Measurements from ENCODE around the gene ZKSCAN2.

The ZKSCAN2 gene

GRCh38 chr16:25257470-25257955, at the start of gene ZKSCAN2:
ZKSCAN2 (minus strand) TSS chr16:25257845; CDS start chr16:25257127, 718 bp downstream.
- peak; percentile 81 for DNase-seq (ENCODE audit: low spot score)

- DNase-seq (ENCODE audit: low spot score): no peak
Measured at GRCh38 chr16:25299792-25300590, 42.3 kb upstream of the ZKSCAN2 start.

- no peak for DNase-seq (ENCODE audit: low spot score)
Measured at GRCh38 chr16:25298165-25298872, 40.7 kb upstream of the ZKSCAN2 start.

- DNase-seq (ENCODE audit: low spot score): no peak
Measured at GRCh38 chr16:25297151-25297787, 39.6 kb upstream of the ZKSCAN2 start.

GRCh38 chr16:25291580-25291979, 33.9 kb upstream of the ZKSCAN2 start:
- DNase-seq (ENCODE audit: low spot score): no peak

- DNase-seq (ENCODE audit: low spot score): no peak
Measured at GRCh38 chr16:25289466-25289865, 31.8 kb upstream of the ZKSCAN2 start.

GRCh38 chr16:25279491-25279890, 21.8 kb upstream of the ZKSCAN2 start:
- DNase-seq (ENCODE audit: low spot score): no peak

GRCh38 chr16:25271421-25271820, 13.8 kb upstream of the ZKSCAN2 start:
- no peak for DNase-seq (ENCODE audit: low spot score)

- DNase-seq (ENCODE audit: low spot score): no peak
Measured at GRCh38 chr16:25270577-25270976, 12.9 kb upstream of the ZKSCAN2 start.

GRCh38 chr16:25269879-25270278, 12.2 kb upstream of the ZKSCAN2 start:
- DNase-seq (ENCODE audit: low spot score): no peak

GRCh38 chr16:25265968-25266367, 8.3 kb upstream of the ZKSCAN2 start:
- DNase-seq (ENCODE audit: low spot score): no peak

GRCh38 chr16:25264597-25264996, 7.0 kb upstream of the ZKSCAN2 start:
- DNase-seq (ENCODE audit: low spot score): no peak

- DNase-seq (ENCODE audit: low spot score): no peak
Measured at GRCh38 chr16:25260416-25260815, 2.8 kb upstream of the ZKSCAN2 start.

- DNase-seq (ENCODE audit: low spot score): no peak
Measured at GRCh38 chr16:25258861-25259179, 1.2 kb upstream of the ZKSCAN2 start.

- DNase-seq (ENCODE audit: low spot score): no peak
Measured at GRCh38 chr16:25257956-25258860, 563 bp upstream of the ZKSCAN2 start.

GRCh38 chr16:25256695-25257469, 763 bp downstream of the ZKSCAN2 start:
- peak; percentile 24 for DNase-seq (ENCODE audit: low spot score)

- no peak for DNase-seq (ENCODE audit: low spot score)
Measured at GRCh38 chr16:25253322-25253721, 4.3 kb downstream of the ZKSCAN2 start.

- DNase-seq (ENCODE audit: low spot score): no peak
Measured at GRCh38 chr16:25250467-25250866, 7.2 kb downstream of the ZKSCAN2 start.

GRCh38 chr16:25235991-25236390, 21.7 kb downstream of the ZKSCAN2 start:
- DNase-seq (ENCODE audit: low spot score): no peak

- DNase-seq (ENCODE audit: low spot score): no peak
Measured at GRCh38 chr16:25228372-25228771, 29.3 kb downstream of the ZKSCAN2 start.

GRCh38 chr16:25224731-25225319, 32.8 kb downstream of the ZKSCAN2 start:
- DNase-seq (ENCODE audit: low spot score): no peak
